Measurements from ENCODE around the gene ZNF225. TPM values are rescaled to one million over a fixed set of nuclear protein-coding genes. Genes with fewer than 3 reads are reported as not detected.

The ZNF225 gene
- total and polyA plus RNA-seq, 9 of the 15 experiments (the other 6 are each of a cell fraction or from before 2014, with no cell fraction given): 1.4 to 4.2 (median 2.2) TPM

DNA sequence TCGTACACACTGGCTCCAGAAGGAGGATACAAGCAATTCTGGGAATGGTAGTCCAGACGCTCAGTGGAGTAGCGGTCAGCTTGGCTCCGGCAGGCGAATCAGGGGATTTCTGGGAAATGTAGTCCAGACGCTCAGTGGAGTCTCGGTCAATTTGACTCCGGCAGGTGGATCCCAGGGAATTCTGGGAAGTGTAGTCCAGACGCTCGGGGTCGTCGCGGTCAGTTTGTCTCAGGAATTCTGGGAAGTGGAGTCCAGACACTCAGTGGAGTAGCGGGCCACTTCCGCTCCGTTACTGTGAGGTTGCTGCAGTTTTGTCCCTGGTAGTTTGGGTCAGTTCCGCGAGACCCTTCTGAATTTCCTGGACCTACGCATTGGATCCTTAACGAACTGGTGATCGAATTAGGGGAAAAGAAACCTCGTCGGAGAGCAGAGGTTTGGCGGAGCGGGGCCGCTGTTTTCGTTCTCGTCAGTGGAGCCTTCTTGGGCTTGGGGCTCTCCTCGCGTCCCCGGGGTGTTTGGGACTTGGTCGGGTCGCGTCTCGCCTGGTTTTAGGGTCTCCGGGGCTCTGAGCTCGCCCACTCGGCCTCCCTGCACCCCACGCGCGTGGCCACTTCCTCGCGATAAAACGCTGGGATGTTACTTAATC lies at the start of gene ZNF225 (continued):
- no peak for TF ChIP-seq MYBL2 (IDR thresholded peaks at IDR 0.05; ENCODE audit: low read depth)
- no peak for TF ChIP-seq MYBL2 (CRISPR knock-in tag; IDR thresholded peaks at IDR 0.05; ENCODE audit: borderline replicate concordance)
- peak; percentile 83 for TF ChIP-seq POLR2A (conservative IDR thresholded peaks at IDR 0.05)
- peak; percentile 85 for TF ChIP-seq ETV1 (tag; conservative IDR thresholded peaks at IDR 0.05; ENCODE audit: low read depth)
- TF ChIP-seq ESRRA (IDR thresholded peaks at IDR 0.05; ENCODE audit: borderline replicate concordance, low read depth): peak; percentile 81; the same call in 1 of the 2 replicates
- TF ChIP-seq ZNF311 (CRISPR knock-in tag; IDR thresholded peaks at IDR 0.05): no peak
- TF ChIP-seq GABPB1 (CRISPR knock-in tag; IDR thresholded peaks at IDR 0.05): peak; percentile 92
- no peak for TF ChIP-seq HMGN3 (IDR thresholded peaks at IDR 0.05; ENCODE audit: borderline replicate concordance, extremely low read depth, insufficient read length, low read depth, low read length)
- peak; percentile 40; the same call in 1 of the 2 replicates for TF ChIP-seq ZBTB33 (CRISPR knock-in tag; IDR thresholded peaks at IDR 0.05)
- TF ChIP-seq HOXB6 (CRISPR knock-in tag; IDR thresholded peaks at IDR 0.05; ENCODE audit: borderline replicate concordance): no peak
- TF ChIP-seq JUND (IDR thresholded peaks at IDR 0.05; ENCODE audit: borderline replicate concordance, low read depth, low read length): peak; percentile 60
- TF ChIP-seq JUND (tag; IDR thresholded peaks at IDR 0.05; ENCODE audit: borderline replicate concordance, low read depth, low read length): no peak; the same call in 2 of the 3 replicates
- peak in 1 of 2 experiments; percentile 23; a peak in 1 of 4 replicates for TF ChIP-seq TBL1XR1 (IDR thresholded peaks at IDR 0.05; ENCODE audit: low read length in 2 of 2)
- TF ChIP-seq SUPT5H (IDR thresholded peaks at IDR 0.05): peak; percentile 78
- TF ChIP-seq, protein P1, sequence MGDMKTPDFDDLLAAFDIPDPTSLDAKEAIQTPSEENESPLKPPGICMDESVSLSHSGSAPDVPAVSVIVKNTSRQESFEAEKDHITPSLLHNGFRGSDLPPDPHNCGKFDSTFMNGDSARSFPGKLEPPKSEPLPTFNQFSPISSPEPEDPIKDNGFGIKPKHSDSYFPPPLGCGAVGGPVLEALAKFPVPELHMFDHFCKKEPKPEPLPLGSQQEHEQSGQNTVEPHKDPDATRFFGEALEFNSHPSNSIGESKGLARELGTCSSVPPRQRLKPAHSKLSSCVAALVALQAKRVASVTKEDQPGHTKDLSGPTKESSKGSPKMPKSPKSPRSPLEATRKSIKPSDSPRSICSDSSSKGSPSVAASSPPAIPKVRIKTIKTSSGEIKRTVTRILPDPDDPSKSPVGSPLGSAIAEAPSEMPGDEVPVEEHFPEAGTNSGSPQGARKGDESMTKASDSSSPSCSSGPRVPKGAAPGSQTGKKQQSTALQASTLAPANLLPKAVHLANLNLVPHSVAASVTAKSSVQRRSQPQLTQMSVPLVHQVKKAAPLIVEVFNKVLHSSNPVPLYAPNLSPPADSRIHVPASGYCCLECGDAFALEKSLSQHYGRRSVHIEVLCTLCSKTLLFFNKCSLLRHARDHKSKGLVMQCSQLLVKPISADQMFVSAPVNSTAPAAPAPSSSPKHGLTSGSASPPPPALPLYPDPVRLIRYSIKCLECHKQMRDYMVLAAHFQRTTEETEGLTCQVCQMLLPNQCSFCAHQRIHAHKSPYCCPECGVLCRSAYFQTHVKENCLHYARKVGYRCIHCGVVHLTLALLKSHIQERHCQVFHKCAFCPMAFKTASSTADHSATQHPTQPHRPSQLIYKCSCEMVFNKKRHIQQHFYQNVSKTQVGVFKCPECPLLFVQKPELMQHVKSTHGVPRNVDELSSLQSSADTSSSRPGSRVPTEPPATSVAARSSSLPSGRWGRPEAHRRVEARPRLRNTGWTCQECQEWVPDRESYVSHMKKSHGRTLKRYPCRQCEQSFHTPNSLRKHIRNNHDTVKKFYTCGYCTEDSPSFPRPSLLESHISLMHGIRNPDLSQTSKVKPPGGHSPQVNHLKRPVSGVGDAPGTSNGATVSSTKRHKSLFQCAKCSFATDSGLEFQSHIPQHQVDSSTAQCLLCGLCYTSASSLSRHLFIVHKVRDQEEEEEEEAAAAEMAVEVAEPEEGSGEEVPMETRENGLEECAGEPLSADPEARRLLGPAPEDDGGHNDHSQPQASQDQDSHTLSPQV (IDR thresholded peaks at IDR 0.05): peak; percentile 52; the same call in 1 of the 2 replicates
- peak; percentile 51 for TF ChIP-seq PHF20 (IDR thresholded peaks at IDR 0.05; ENCODE audit: partially characterized antibody)
- TF ChIP-seq ZFP1 (CRISPR knock-in tag; IDR thresholded peaks at IDR 0.05): no peak
- TF ChIP-seq SREBF2 (CRISPR knock-in tag; IDR thresholded peaks at IDR 0.05): no peak
- TF ChIP-seq ZBTB17 (CRISPR knock-in tag; IDR thresholded peaks at IDR 0.05): peak; percentile 79
- no peak for TF ChIP-seq FOXA1 (IDR thresholded peaks at IDR 0.05; ENCODE audit: borderline replicate concordance)
- TF ChIP-seq NFE2 (IDR thresholded peaks at IDR 0.05; ENCODE audit: low read depth): no peak
- peak; percentile 50 for TF ChIP-seq TBP (optimal IDR thresholded peaks at IDR 0.05; ENCODE audit: low read depth, low read length)

Measured in K562 (cell line).